ENCODE results near the gene GMCL1.

- TF ChIP-seq CTCF (conservative IDR thresholded peaks at IDR 0.05; ENCODE audit: low read length) = no peak
- no peak for TF ChIP-seq EZH2phosphoT487 (IDR thresholded peaks at IDR 0.05; ENCODE audit: borderline replicate concordance)
Measured at GRCh38 chr2:69784228-69784627, 45.2 kb upstream of the GMCL1 start.
